ENCODE data around the gene BNIP5.

GRCh38 chr6:36297511-36297910 lies 39.2 kb downstream of the BNIP5 start:
- TF ChIP-seq CTCF (IDR thresholded peaks at IDR 0.05) (no peak), POLR2A (IDR thresholded peaks at IDR 0.05) (no peak)
